HepG2 (cell line): Measurements from ENCODE around the gene FAAP20. TPM values are rescaled to one million over a fixed set of nuclear protein-coding genes. Genes with fewer than 3 reads are reported as not detected.

Source experiments
- CREM ChIP-seq, 2 experiments: sonication (generic) in 1 of 2; formaldehyde crosslinking in 1 of 2; IDR thresholded peaks; 2 replicates each; pipeline versions ENCODE4 v1.4.0 to v1.6.1; 2016 to 2020; ENCODE audit warnings: antibody characterized with exemption in 1 of 2, mild to moderate bottlenecking in 1 of 2, missing genetic modification reagents in 1 of 2
- GFI1 ChIP-seq: sonication (generic); formaldehyde crosslinking; IDR thresholded peaks from 2 replicates; pipeline ENCODE4 v1.5.0; 2020; ENCODE audit warnings: missing genetic modification reagents, mild to moderate bottlenecking, borderline replicate concordance
- KDM5A ChIP-seq: fragments of 200-600 bp; sonication (generic); IDR thresholded peaks from 2 replicates; pipeline ENCODE4 v1.7.0; 2018; ENCODE audit warnings: antibody characterized with exemption, mild to moderate bottlenecking, low read length, borderline replicate concordance
- MATR3 ChIP-seq: sonication (generic); formaldehyde crosslinking; IDR thresholded peaks from 2 replicates; pipeline ENCODE4 v1.4.0; 2020; ENCODE audit warnings: missing genetic modification reagents
- MTA1 ChIP-seq: sonication (generic); formaldehyde crosslinking; IDR thresholded peaks from 2 replicates; pipeline ENCODE4 v1.4.0; 2020; ENCODE audit warnings: missing genetic modification reagents, mild to moderate bottlenecking, borderline replicate concordance
- NFE2L2 ChIP-seq: fragments of 150-350 bp; IDR thresholded peaks from 2 replicates; pipeline ENCODE4 v1.6.1; 2014; ENCODE audit warnings: low read length
- NFKBIZ ChIP-seq: IDR thresholded peaks from 2 replicates; pipeline ENCODE4 v1.6.1; 2018; ENCODE audit warnings: missing genetic modification reagents, missing compliant biosample characterization
- PHF20 ChIP-seq: sonication (generic); formaldehyde crosslinking; IDR thresholded peaks from 2 replicates; pipeline ENCODE4 v1.5.0; 2020; ENCODE audit warnings: mild to moderate bottlenecking, missing genetic modification reagents
- POLR2AphosphoS2 ChIP-seq: IDR thresholded peaks from 2 replicates; pipeline ENCODE4 v1.6.1; 2011; ENCODE audit warnings: low read depth, low read length, improper control_type of control experiment
- RBFOX2 ChIP-seq: fragments of 200-400 bp; formaldehyde crosslinking; IDR thresholded peaks from 2 replicates; pipeline ENCODE4 v1.6.1; 2017; ENCODE audit warnings: low read depth, mild to moderate bottlenecking, low read length
- SP4 ChIP-seq: sonication (generic); formaldehyde crosslinking; IDR thresholded peaks from 2 replicates; pipeline ENCODE4 v1.8.1; 2023; ENCODE audit warnings: mild to moderate bottlenecking, missing genetic modification reagents
- THYN1 ChIP-seq: sonication (generic); formaldehyde crosslinking; IDR thresholded peaks from 2 replicates; pipeline ENCODE4 v1.8.1; 2023; ENCODE audit warnings: low read depth, mild to moderate bottlenecking, moderate library complexity, missing genetic modification reagents, borderline replicate concordance
- ZNF17 ChIP-seq: sonication (generic); formaldehyde crosslinking; IDR thresholded peaks from 2 replicates; pipeline ENCODE4 v1.5.0; 2020; ENCODE audit warnings: mild to moderate bottlenecking, missing genetic modification reagents
- ZNF496 ChIP-seq: sonication (generic); formaldehyde crosslinking; IDR thresholded peaks from 2 replicates; pipeline ENCODE4 v1.8.1; 2023; ENCODE audit warnings: mild to moderate bottlenecking, moderate library complexity, missing genetic modification reagents; ENCODE audit not compliant: insufficient replicate concordance
- ZNF878 ChIP-seq: sonication (generic); formaldehyde crosslinking; IDR thresholded peaks from 2 replicates; pipeline ENCODE4 v1.8.1; 2023; ENCODE audit warnings: mild to moderate bottlenecking, missing genetic modification reagents, moderate library complexity
- polyA plus RNA-seq, 8 experiments: library from polyadenylated mRNA; depleted of rRNA in 3 of 8; stranded (reverse) in 7 of 8; unstranded in 1 of 8; fragments of >200 nt; fragmentation: Illumina TruSeq in 4 of 8; extraction: Trizol in 4 of 8; gene quantifications; 2 replicates each; pipeline versions ENCODE4 v1.2.1 to v1.2.3, GENCODE V29; 2011 to 2016; ENCODE audit warnings: low read depth in 4 of 8, missing spikeins in 1 of 8, mixed read lengths in 1 of 8; ENCODE audit not compliant: insufficient read depth in 1 of 8
- total RNA-seq, 5 experiments: library from RNA; depleted of rRNA; stranded (reverse); fragments of >200 nt; fragmentation: Illumina TruSeq; extraction: Trizol; gene quantifications; 2 replicates each; pipeline ENCODE4 v1.2.3, GENCODE V29; 2016; ENCODE audit warnings: low read depth in 1 of 5
- TF ChIP-seq, protein P1 (sequence below): sonication (generic); formaldehyde crosslinking; IDR thresholded peaks from 2 replicates; pipeline ENCODE4 v1.4.0; 2020; ENCODE audit warnings: missing genetic modification reagents
- TF ChIP-seq, protein P2 (sequence below): sonication (generic); formaldehyde crosslinking; IDR thresholded peaks from 2 replicates; pipeline ENCODE4 v1.8.0; 2022; ENCODE audit warnings: mild to moderate bottlenecking, missing genetic modification reagents, borderline replicate concordance
- TF ChIP-seq, protein P3 (sequence below): sonication (generic); formaldehyde crosslinking; IDR thresholded peaks from 2 replicates; pipeline ENCODE4 v1.4.0; 2020; ENCODE audit warnings: low read depth, missing genetic modification reagents

Gene FAAP20
- total and polyA plus RNA-seq, 2 of the 13 experiments (the other 11 are each of a cell fraction or from before 2014, with no cell fraction given), result 9.6 to 10.8 TPM

- TF ChIP-seq, protein P1, sequence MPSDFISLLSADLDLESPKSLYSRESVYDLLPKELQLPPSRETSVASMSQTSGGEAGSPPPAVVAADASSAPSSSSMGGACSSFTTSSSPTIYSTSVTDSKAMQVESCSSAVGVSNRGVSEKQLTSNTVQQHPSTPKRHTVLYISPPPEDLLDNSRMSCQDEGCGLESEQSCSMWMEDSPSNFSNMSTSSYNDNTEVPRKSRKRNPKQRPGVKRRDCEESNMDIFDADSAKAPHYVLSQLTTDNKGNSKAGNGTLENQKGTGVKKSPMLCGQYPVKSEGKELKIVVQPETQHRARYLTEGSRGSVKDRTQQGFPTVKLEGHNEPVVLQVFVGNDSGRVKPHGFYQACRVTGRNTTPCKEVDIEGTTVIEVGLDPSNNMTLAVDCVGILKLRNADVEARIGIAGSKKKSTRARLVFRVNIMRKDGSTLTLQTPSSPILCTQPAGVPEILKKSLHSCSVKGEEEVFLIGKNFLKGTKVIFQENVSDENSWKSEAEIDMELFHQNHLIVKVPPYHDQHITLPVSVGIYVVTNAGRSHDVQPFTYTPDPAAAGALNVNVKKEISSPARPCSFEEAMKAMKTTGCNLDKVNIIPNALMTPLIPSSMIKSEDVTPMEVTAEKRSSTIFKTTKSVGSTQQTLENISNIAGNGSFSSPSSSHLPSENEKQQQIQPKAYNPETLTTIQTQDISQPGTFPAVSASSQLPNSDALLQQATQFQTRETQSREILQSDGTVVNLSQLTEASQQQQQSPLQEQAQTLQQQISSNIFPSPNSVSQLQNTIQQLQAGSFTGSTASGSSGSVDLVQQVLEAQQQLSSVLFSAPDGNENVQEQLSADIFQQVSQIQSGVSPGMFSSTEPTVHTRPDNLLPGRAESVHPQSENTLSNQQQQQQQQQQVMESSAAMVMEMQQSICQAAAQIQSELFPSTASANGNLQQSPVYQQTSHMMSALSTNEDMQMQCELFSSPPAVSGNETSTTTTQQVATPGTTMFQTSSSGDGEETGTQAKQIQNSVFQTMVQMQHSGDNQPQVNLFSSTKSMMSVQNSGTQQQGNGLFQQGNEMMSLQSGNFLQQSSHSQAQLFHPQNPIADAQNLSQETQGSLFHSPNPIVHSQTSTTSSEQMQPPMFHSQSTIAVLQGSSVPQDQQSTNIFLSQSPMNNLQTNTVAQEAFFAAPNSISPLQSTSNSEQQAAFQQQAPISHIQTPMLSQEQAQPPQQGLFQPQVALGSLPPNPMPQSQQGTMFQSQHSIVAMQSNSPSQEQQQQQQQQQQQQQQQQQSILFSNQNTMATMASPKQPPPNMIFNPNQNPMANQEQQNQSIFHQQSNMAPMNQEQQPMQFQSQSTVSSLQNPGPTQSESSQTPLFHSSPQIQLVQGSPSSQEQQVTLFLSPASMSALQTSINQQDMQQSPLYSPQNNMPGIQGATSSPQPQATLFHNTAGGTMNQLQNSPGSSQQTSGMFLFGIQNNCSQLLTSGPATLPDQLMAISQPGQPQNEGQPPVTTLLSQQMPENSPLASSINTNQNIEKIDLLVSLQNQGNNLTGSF (CRISPR knock-in tag), result no peak
- TF ChIP-seq SP4 (CRISPR knock-in tag), result peak; percentile 74; the same call in 1 of the 2 replicates
- TF ChIP-seq GFI1 (CRISPR knock-in tag), result no peak
- no peak for TF ChIP-seq ZNF17 (CRISPR knock-in tag)
- TF ChIP-seq POLR2AphosphoS2, result no peak
- TF ChIP-seq, protein P2, sequence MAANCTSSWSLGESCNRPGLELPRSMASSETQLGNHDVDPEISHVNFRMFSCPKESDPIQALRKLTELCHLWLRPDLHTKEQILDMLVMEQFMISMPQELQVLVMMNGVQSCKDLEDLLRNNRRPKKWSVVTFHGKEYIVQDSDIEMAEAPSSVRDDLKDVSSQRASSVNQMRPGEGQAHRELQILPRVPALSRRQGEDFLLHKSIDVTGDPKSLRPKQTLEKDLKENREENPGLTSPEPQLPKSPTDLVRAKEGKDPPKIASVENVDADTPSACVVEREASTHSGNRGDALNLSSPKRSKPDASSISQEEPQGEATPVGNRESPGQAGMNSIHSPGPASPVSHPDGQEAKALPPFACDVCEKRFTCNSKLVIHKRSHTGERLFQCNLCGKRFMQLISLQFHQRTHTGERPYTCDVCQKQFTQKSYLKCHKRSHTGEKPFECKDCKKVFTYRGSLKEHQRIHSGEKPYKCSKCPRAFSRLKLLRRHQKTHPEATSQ (CRISPR knock-in tag), result no peak; the same call in 1 of the 2 replicates
- TF ChIP-seq NFKBIZ, result no peak
- no peak for TF ChIP-seq THYN1 (CRISPR knock-in tag)
- TF ChIP-seq RBFOX2, result peak; percentile 79
- TF ChIP-seq MATR3, result no peak
- TF ChIP-seq MTA1 (CRISPR knock-in tag), result no peak; the same call in 1 of the 2 replicates
- peak; percentile 32 for TF ChIP-seq CREM (IDR thresholded peaks at IDR 0.05)
- 0 out of 2 replicates have a peak, but pooled peaks have one; percentile 10 for TF ChIP-seq CREM (CRISPR knock-in tag; IDR thresholded peaks at IDR 0.05)
- TF ChIP-seq NFE2L2, result no peak
- TF ChIP-seq KDM5A, result no peak
- TF ChIP-seq, protein P3, sequence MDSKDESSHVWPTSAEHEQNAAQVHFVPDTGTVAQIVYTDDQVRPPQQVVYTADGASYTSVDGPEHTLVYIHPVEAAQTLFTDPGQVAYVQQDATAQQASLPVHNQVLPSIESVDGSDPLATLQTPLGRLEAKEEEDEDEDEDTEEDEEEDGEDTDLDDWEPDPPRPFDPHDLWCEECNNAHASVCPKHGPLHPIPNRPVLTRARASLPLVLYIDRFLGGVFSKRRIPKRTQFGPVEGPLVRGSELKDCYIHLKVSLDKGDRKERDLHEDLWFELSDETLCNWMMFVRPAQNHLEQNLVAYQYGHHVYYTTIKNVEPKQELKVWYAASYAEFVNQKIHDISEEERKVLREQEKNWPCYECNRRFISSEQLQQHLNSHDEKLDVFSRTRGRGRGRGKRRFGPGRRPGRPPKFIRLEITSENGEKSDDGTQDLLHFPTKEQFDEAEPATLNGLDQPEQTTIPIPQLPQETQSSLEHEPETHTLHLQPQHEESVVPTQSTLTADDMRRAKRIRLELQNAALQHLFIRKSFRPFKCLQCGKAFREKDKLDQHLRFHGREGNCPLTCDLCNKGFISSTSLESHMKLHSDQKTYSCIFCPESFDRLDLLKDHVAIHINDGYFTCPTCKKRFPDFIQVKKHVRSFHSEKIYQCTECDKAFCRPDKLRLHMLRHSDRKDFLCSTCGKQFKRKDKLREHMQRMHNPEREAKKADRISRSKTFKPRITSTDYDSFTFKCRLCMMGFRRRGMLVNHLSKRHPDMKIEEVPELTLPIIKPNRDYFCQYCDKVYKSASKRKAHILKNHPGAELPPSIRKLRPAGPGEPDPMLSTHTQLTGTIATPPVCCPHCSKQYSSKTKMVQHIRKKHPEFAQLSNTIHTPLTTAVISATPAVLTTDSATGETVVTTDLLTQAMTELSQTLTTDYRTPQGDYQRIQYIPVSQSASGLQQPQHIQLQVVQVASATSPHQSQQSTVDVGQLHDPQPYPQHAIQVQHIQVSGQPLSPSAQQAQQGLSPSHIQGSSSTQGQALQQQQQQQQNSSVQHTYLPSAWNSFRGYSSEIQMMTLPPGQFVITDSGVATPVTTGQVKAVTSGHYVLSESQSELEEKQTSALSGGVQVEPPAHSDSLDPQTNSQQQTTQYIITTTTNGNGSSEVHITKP, result peak; percentile 66
- TF ChIP-seq PHF20, result peak; percentile 25; the same call in 1 of the 2 replicates
- TF ChIP-seq ZNF878 (CRISPR knock-in tag), result 0 out of 2 replicates have a peak, but pooled peaks have one; percentile 17
- TF ChIP-seq ZNF496 (CRISPR knock-in tag), result no peak
These were observed 4.8 kb downstream of the FAAP20 start (continued) for GRCh38 chr1:2189459-2190425.
